Naive thymus-derived CD4-positive, alpha-beta T cell (primary cell): Measurements from ENCODE around the gene ATP5PB. TPM values are rescaled to one million over a fixed set of nuclear protein-coding genes. Genes with fewer than 3 reads are reported as not detected.

Experiments used
- ATAC-seq: fragments of 150-1000 bp; cut with Tn5 transposase; 2 replicates; pipeline ENCODE4 v1.10.0; 2021; ENCODE audit warnings: mild to moderate bottlenecking, moderate library complexity
- CTCF ChIA-PET: fragments of 350-600 bp; sonication (Branson Sonifier 250); formaldehyde crosslinking; loops from one replicate; lab custom pipeline; 2021; ENCODE audit warnings: antibody characterized with exemption; lab: Charles Lee
- POLR2A ChIA-PET: fragments of 350-600 bp; sonication (Branson Sonifier 250); formaldehyde crosslinking; loops from one replicate; lab custom pipeline; 2021; ENCODE audit warnings: antibody characterized with exemption, inconsistent platforms; lab: Charles Lee
- DNase-seq, 9 donors: peaks; one replicate each; pipeline versions ENCODE4 v3.0.0 to v3.0.0-alpha.2; 2020 to 2022; ENCODE audit warnings: mixed read lengths in 1 of 9
- H3K27ac ChIP-seq: one replicate; pipeline ENCODE4 v1.7.0; 2013; ENCODE audit warnings: mild to moderate bottlenecking, low read depth, low read length, moderate library complexity
- H3K27me3 ChIP-seq, 2 donors: one replicate each; pipeline ENCODE4 v1.7.0; 2013; ENCODE audit warnings: low read length in 2 of 2, mild to moderate bottlenecking in 2 of 2, moderate library complexity in 2 of 2; ENCODE audit not compliant: control insufficient read depth in 2 of 2, insufficient read depth in 2 of 2
- H3K36me3 ChIP-seq, 3 experiments: 1 replicate in 2 of 3; 2 replicates in 1 of 3; pipeline ENCODE4 v1.7.0; 2013; ENCODE audit warnings: low read length in 3 of 3, mild to moderate bottlenecking in 3 of 3, moderate library complexity in 1 of 3; ENCODE audit not compliant: insufficient read depth in 3 of 3, control insufficient read depth in 2 of 3
- H3K4me1 ChIP-seq, 2 donors: one replicate each; pipeline ENCODE4 v1.7.0; 2013; ENCODE audit warnings: low read length in 2 of 2, mild to moderate bottlenecking in 2 of 2, moderate library complexity in 1 of 2; ENCODE audit not compliant: control insufficient read depth in 2 of 2, insufficient read depth in 2 of 2
- H3K4me3 ChIP-seq: 2 replicates; pipeline ENCODE4 v1.7.0; 2013; ENCODE audit warnings: mild to moderate bottlenecking, low read length
- H3K9me3 ChIP-seq, 3 experiments: 1 replicate in 2 of 3; 2 replicates in 1 of 3; pipeline ENCODE4 v1.7.0; 2013; ENCODE audit warnings: low read length in 3 of 3; ENCODE audit not compliant: control insufficient read depth in 2 of 3
- H3K27ac Mint-ChIP-seq, 9 donors: one replicate each; pipeline ENCODE4 v1.8.0; 2020 to 2022; ENCODE audit warnings: mixed read lengths in 9 of 9, mild to moderate bottlenecking in 8 of 9, moderate library complexity in 5 of 9, inconsistent platforms in 2 of 9
- H3K27me3 Mint-ChIP-seq, 5 donors: one replicate each; pipeline ENCODE4 v1.8.0; 2021 to 2022; ENCODE audit warnings: mixed read lengths in 5 of 5, mild to moderate bottlenecking in 1 of 5
- H3K36me3 Mint-ChIP-seq, 5 donors: one replicate each; pipeline ENCODE4 v1.8.0; 2020 to 2022; ENCODE audit warnings: mixed read lengths in 5 of 5, mild to moderate bottlenecking in 3 of 5, inconsistent platforms in 1 of 5
- H3K4me1 Mint-ChIP-seq, 7 donors: one replicate each; pipeline ENCODE4 v1.8.0; 2020 to 2022; ENCODE audit warnings: mixed read lengths in 7 of 7, mild to moderate bottlenecking in 3 of 7, inconsistent platforms in 1 of 7
- H3K4me3 Mint-ChIP-seq, 10 donors: one replicate each; pipeline ENCODE4 v1.8.0; 2020 to 2022; ENCODE audit warnings: mild to moderate bottlenecking in 10 of 10, mixed read lengths in 10 of 10, moderate library complexity in 6 of 10, inconsistent platforms in 2 of 10
- H3K9me3 Mint-ChIP-seq, 11 donors: one replicate each; pipeline ENCODE4 v1.8.0; 2020 to 2022; ENCODE audit warnings: mixed read lengths in 11 of 11, mild to moderate bottlenecking in 4 of 11, inconsistent platforms in 1 of 11, moderate library complexity in 1 of 11
- intact Hi-C, 2 donors: fragments of 100-400 bp; cut with micrococcal nuclease; formaldehyde crosslinking; loops; one replicate each; pipeline ENCODE4 v1.15.1; 2023
- polyA plus RNA-seq, 2 donors: library from polyadenylated mRNA; unstranded; fragments of 300-500 nt; fragmentation: Illumina TruSeq; gene quantifications; one replicate each; pipeline ENCODE4 v1.2.3, GENCODE V29; 2021
- total RNA-seq, 6 experiments: library from RNA in 5 of 6; stranded (reverse) in 5 of 6; gene quantifications; 1 replicate in 5 of 6; 2 replicates in 1 of 6; pipeline ENCODE4 v1.2.3 and lab custom pipeline; 2021 to 2026

ATP5PB gene
- total and polyA plus RNA-seq, 7 experiments from 2014 or later: 64.9 to 437 (median 111) TPM

GRCh38 chr1:111471538-111471937 lies 22.3 kb downstream of the ATP5PB start:
- no peaks in the 10 kb centered on the region for H3K9me3 ChIP-seq
- Mint-ChIP-seq H3K4me1 (peaks cover 10 to 31% (median 19%) of the 10 kb centered on the region in 7 donors), H3K36me3 (peaks cover 0 to 20% (median 6%) of the 10 kb centered on the region in 5 donors), H3K27ac (no peak overlapping the region), H3K4me3 (no peak overlapping the region), H3K9me3 (no peaks in the 10 kb centered on the region), H3K27me3 (no peaks in the 10 kb centered on the region)
- POLR2A ChIA-PET: interaction anchor here (0.6 to 9.0 kb wide), 12 partner anchors 9 to 285 kb away, joined by 3 to 96 read pairs (median 4); partner anchors contain the start of genes ADORA3, ATP5PB, DDX20 and TMIGD3
- H3K27me3 ChIP-seq: no peaks in the 10 kb centered on the region
- peaks cover 50 to 54% of the 10 kb centered on the region in 2 donors for H3K4me1 ChIP-seq
- H3K4me3 ChIP-seq: peak overlapping the region; percentile 36
- CTCF ChIA-PET: interaction anchor here (0.7 to 3.2 kb wide), 3 partner anchors 11 to 298 kb away, joined by 3 to 15 read pairs (median 5); no protein-coding TSS in a partner anchor
- peaks cover 0 to 13% (median 0%) of the 10 kb centered on the region in 3 experiments for H3K36me3 ChIP-seq
- DNase-seq: no peak
- ATAC-seq: no peak
- intact Hi-C loops: loop anchor here (1.0 to 10.0 kb wide), 5 partner anchors 22 to 1257 kb away; partner anchors contain the start of genes ATP5PB (in 2 of the 2), WDR77 (in 2 of the 2), CHI3L2 (in 1 of the 2) and DDX20 (in 1 of the 2)
- H3K27ac ChIP-seq: peak overlapping the region; percentile 68

- ATAC-seq (no peak), DNase-seq (no peak)
- H3K4me3 ChIP-seq: peak overlapping the region; percentile 48
- peaks cover 0 to 11% (median 5%) of the 10 kb centered on the region in 3 experiments for H3K36me3 ChIP-seq
- H3K9me3 Mint-ChIP-seq: peaks cover 0 to 5% (median 0%) of the 10 kb centered on the region in 11 donors
- H3K4me3 Mint-ChIP-seq: peak overlapping the region in 9 of 10 donors; percentile 87 to 98 (median 92)
- H3K4me1 ChIP-seq: peaks cover 70 to 71% of the 10 kb centered on the region in 2 donors
- H3K4me1 Mint-ChIP-seq: peaks cover 31 to 51% (median 43%) of the 10 kb centered on the region in 7 donors
- peak overlapping the region; percentile 87 for H3K27ac ChIP-seq
- ChIA-PET POLR2A (interaction anchor here (0.9 to 9.0 kb wide), 6 partner anchors 23 to 240 kb away, joined by 3 to 96 read pairs (median 3); partner anchors contain the start of genes ATP5PB and WDR77), CTCF (interaction anchor here (1.0 to 9.9 kb wide), 4 partner anchors 21 to 34 kb away, joined by 3 to 83 read pairs (median 4); partner anchors contain the start of genes ATP5PB and WDR77)
- intact Hi-C loops: loop anchor here (5.0 to 10.0 kb wide), 3 partner anchors 33 to 1259 kb away; partner anchors contain the start of genes CHI3L2 (in 1 of the 2) and KCNC4 (in 1 of the 2)
- peak overlapping the region in 6 of 9 donors; percentile 84 to 96 (median 92) for H3K27ac Mint-ChIP-seq
- no peaks in the 10 kb centered on the region for H3K9me3 ChIP-seq
- peaks cover 9 to 27% (median 19%) of the 10 kb centered on the region in 5 donors for H3K36me3 Mint-ChIP-seq
- H3K27me3 Mint-ChIP-seq: peaks cover 0 to 10% (median 0%) of the 10 kb centered on the region in 5 donors
- no peaks in the 10 kb centered on the region for H3K27me3 ChIP-seq
Measured at GRCh38 chr1:111474106-111474505, 24.8 kb downstream of the ATP5PB start.

DNA sequence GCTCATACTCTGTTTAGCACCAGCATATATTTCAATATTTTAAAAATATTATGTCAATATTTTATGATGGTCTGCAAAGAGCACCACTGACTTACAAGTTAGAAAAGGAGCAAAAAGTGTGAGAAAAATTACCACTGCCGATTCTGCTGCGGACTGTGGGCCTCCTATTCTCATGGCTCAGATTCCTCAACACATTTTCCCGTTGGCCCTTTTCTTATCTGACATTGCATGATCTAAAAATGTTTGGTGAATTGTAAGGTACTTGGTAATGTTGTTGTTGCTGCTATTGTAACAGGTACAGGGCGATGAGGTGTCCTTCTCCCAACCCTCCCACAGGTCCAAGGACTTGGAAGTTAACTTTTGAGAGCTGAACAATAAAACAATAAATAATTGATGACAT lies 25.3 kb downstream of the ATP5PB start:
- H3K27me3 Mint-ChIP-seq: peaks cover 0 to 12% (median 0%) of the 10 kb centered on the region in 5 donors
- H3K4me3 ChIP-seq: peak overlapping the region; percentile 48
- no peaks in the 10 kb centered on the region for H3K9me3 ChIP-seq
- intact Hi-C loops: loop anchor here (5.0 to 10.0 kb wide), 3 partner anchors 33 to 1260 kb away; partner anchors contain the start of genes CHI3L2 (in 1 of the 2) and KCNC4 (in 1 of the 2)
- H3K9me3 Mint-ChIP-seq: peaks cover 0 to 5% (median 0%) of the 10 kb centered on the region in 11 donors
- H3K36me3 Mint-ChIP-seq: peaks cover 9 to 27% (median 19%) of the 10 kb centered on the region in 5 donors
- ChIA-PET CTCF (interaction anchor here (0.6 to 9.9 kb wide), 4 partner anchors 25 to 239 kb away, joined by 3 to 83 read pairs (median 4); partner anchors contain the start of genes ATP5PB and WDR77), POLR2A (interaction anchor here (0.6 to 9.0 kb wide), 7 partner anchors 23 to 1980 kb away, joined by 3 to 96 read pairs (median 3); partner anchors contain the start of genes ATP5PB and WDR77)
- H3K4me1 ChIP-seq: peaks cover 66 to 68% of the 10 kb centered on the region in 2 donors
- H3K36me3 ChIP-seq: peaks cover 0 to 11% (median 5%) of the 10 kb centered on the region in 3 experiments
- H3K27me3 ChIP-seq: no peaks in the 10 kb centered on the region
- peak overlapping the region in 9 of 10 donors; percentile 87 to 98 (median 92) for H3K4me3 Mint-ChIP-seq
- ATAC-seq (no peak), DNase-seq (no peak)
- H3K4me1 Mint-ChIP-seq: peaks cover 32 to 53% (median 43%) of the 10 kb centered on the region in 7 donors
- H3K27ac ChIP-seq: peak overlapping the region; percentile 87
- peak overlapping the region in 5 of 9 donors; percentile 91 to 96 (median 93) for H3K27ac Mint-ChIP-seq

GRCh38 chr1:111475701-111476100 lies 26.4 kb downstream of the ATP5PB start:
- peak overlapping the region; percentile 87 for H3K27ac ChIP-seq
- H3K27ac Mint-ChIP-seq: peak overlapping the region in 6 of 9 donors; percentile 89 to 96 (median 92)

GRCh38 chr1:111476214-111476613 lies 26.9 kb downstream of the ATP5PB start:
- no peak for ATAC-seq
- H3K4me1 ChIP-seq: peaks cover 53% of the 10 kb centered on the region in 2 donors
- peak overlapping the region; percentile 48 for H3K4me3 ChIP-seq
- ChIA-PET CTCF (interaction anchor here (0.6 to 9.9 kb wide), 7 partner anchors 27 to 294 kb away, joined by 3 to 83 read pairs (median 3); partner anchors contain the start of genes ADORA3, DDX20 and TMIGD3), POLR2A (interaction anchor here (0.6 to 9.0 kb wide), 16 partner anchors 8 to 279 kb away, joined by 3 to 96 read pairs (median 3); partner anchors contain the start of genes ADORA3, ATP5PB, TMIGD3 and WDR77)
- H3K27ac ChIP-seq: peak overlapping the region; percentile 87
- Mint-ChIP-seq H3K36me3 (peaks cover 9 to 27% (median 19%) of the 10 kb centered on the region in 5 donors), H3K9me3 (peaks cover 0 to 5% (median 0%) of the 10 kb centered on the region in 11 donors), H3K4me3 (peak overlapping the region in 9 of 10 donors; percentile 76 to 98 (median 92)), H3K27me3 (peaks cover 0 to 18% (median 0%) of the 10 kb centered on the region in 5 donors), H3K4me1 (peaks cover 34 to 66% (median 53%) of the 10 kb centered on the region in 7 donors), H3K27ac (peak overlapping the region in 6 of 9 donors; percentile 89 to 96 (median 92))
- H3K27me3 ChIP-seq: no peaks in the 10 kb centered on the region
- no peaks in the 10 kb centered on the region for H3K9me3 ChIP-seq
- peaks cover 0 to 11% (median 5%) of the 10 kb centered on the region in 3 experiments for H3K36me3 ChIP-seq
- intact Hi-C loops: loop anchor here (1.0 to 10.0 kb wide), 3 partner anchors 251 to 1261 kb away; partner anchors contain the start of genes CHI3L2 (in 1 of the 2), DDX20 (in 1 of the 2) and KCNC4 (in 1 of the 2)
- DNase-seq: no peak

More at GRCh38 chr1:111475701-111476100, 26.4 kb downstream of the ATP5PB start:
- peaks cover 0 to 5% (median 0%) of the 10 kb centered on the region in 11 donors for H3K9me3 Mint-ChIP-seq
- Histone ChIP-seq H3K4me1 (peaks cover 55 to 56% of the 10 kb centered on the region in 2 donors), H3K4me3 (peak overlapping the region; percentile 48), H3K36me3 (peaks cover 0 to 11% (median 5%) of the 10 kb centered on the region in 3 experiments), H3K27me3 (no peaks in the 10 kb centered on the region), H3K9me3 (no peaks in the 10 kb centered on the region)
- ChIA-PET CTCF (interaction anchor here (0.6 to 9.9 kb wide), 5 partner anchors 32 to 294 kb away, joined by 3 to 83 read pairs (median 3); no protein-coding TSS in a partner anchor), POLR2A (interaction anchor here (0.6 to 9.0 kb wide), 13 partner anchors 9 to 279 kb away, joined by 3 to 96 read pairs (median 4); partner anchors contain the start of genes ADORA3, ATP5PB, TMIGD3 and WDR77)
- DNase-seq (peak in 1 of 9 donors; percentile 33), ATAC-seq (no peak)
- H3K4me3 Mint-ChIP-seq: peak overlapping the region in 9 of 10 donors; percentile 75 to 98 (median 92)
- intact Hi-C loops: loop anchor here (1.0 to 10.0 kb wide), 4 partner anchors 26 to 1261 kb away; partner anchors contain the start of genes ATP5PB (in 1 of the 2), CHI3L2 (in 1 of the 2), DDX20 (in 1 of the 2) and KCNC4 (in 1 of the 2)
- peaks cover 34 to 64% (median 51%) of the 10 kb centered on the region in 7 donors for H3K4me1 Mint-ChIP-seq
- peaks cover 0 to 18% (median 0%) of the 10 kb centered on the region in 5 donors for H3K27me3 Mint-ChIP-seq
- peaks cover 9 to 27% (median 19%) of the 10 kb centered on the region in 5 donors for H3K36me3 Mint-ChIP-seq
